Activated CD4-positive, alpha-beta T cell treated with anti-CD3 and anti-CD28 coated beads, Interleukin-2, amount 50 U/mL, for 24 hours (primary cell): ENCODE data around the gene SMAD2.
"Not testable (repeated sequence)": the region's sequence is repeated elsewhere in the genome, so short reads cannot be mapped to it uniquely, and the experiment has no call there.

ENCODE experiments used
- DNase-seq, 2 donors: peaks; one replicate each; pipeline ENCODE4 v3.0.0-alpha.2; 2020; ENCODE audit warnings: low read depth in 1 of 2, low spot score in 1 of 2

Gene SMAD2

GRCh38 chr18:47930199-47930930 is at the start of gene SMAD2:
Gene SMAD2 (minus strand): TSS chr18:47930659. CDS start chr18:47896756, 33,903 bp downstream.
- DNase-seq: peak; percentile 60 to 62

- DNase-seq: no peak
These were observed 49.2 kb upstream of the SMAD2 start for GRCh38 chr18:47979611-47980200.

GRCh38 chr18:47978603-47979002 is 48.1 kb upstream of the SMAD2 start:
- no peak for DNase-seq

GRCh38 chr18:47978141-47978540 is 47.7 kb upstream of the SMAD2 start:
- DNase-seq: no peak

DNA sequence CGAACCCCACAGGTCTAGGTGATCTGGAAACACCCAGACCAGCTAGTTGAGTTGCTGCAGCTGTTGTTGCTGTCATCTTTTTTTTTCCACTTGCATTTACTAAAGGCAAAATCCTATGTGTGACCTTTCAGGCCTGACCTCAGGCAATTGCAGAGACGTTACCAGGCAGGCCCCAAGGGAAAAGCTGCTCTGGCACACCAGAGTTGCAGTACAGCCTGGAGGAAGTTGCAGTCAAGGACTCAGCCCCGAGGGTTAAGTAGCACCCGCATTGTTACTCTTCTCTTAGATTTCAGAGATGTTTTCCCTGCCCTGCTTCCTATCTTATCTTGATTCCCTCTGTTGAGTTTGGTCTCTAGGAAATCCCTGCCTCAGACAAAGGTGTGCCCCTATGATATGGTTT is 45.2 kb upstream of the SMAD2 start:
- no peak for DNase-seq

GRCh38 chr18:47975105-47975504 is 44.6 kb upstream of the SMAD2 start:
- DNase-seq: no peak

GRCh38 chr18:47970664-47971531 is 40.4 kb upstream of the SMAD2 start:
- no peak for DNase-seq

- DNase-seq: no peak
These were observed 39.4 kb upstream of the SMAD2 start for GRCh38 chr18:47969816-47970215.

DNA sequence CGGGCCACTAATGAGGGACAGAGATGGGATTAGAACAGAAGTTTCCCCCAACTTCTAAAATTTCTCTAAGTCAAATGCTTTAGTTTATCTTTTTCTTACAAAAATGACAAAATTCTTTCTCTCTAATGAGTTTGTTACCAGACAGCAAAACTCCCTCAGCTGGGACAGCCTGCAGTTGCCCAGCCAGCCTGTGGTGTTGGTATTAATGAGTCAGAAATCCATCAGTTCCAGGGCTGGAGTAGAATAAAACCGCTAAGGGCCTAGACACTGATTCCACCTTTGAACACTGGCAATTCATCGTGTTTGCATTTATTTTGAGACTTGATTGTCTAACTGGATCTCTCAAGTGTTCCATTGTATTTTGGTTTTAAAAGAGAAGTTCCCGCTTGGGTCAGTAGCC is 38.3 kb upstream of the SMAD2 start:
- no peak for DNase-seq

GRCh38 chr18:47968006-47968676 is 37.7 kb upstream of the SMAD2 start:
- DNase-seq: no peak

DNA sequence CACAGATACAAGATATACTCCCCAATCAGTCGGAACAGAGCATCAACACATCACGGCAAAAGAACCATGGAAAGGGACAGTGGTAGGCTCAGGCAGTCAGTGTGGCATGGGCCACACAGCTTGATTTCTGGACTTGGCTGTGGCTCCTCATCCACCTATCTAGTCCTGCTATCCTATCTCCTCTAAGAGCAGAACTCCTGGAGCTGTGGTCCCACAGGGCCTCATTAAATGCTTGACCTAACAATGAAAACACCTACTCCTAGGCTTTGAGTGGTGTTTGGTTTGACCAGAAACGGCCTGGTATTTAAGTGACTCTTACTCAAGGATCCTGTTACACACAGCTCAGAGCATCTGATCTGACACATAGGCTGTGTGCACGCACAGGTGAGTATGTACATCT is 33.6 kb upstream of the SMAD2 start:
- DNase-seq: no peak

DNA sequence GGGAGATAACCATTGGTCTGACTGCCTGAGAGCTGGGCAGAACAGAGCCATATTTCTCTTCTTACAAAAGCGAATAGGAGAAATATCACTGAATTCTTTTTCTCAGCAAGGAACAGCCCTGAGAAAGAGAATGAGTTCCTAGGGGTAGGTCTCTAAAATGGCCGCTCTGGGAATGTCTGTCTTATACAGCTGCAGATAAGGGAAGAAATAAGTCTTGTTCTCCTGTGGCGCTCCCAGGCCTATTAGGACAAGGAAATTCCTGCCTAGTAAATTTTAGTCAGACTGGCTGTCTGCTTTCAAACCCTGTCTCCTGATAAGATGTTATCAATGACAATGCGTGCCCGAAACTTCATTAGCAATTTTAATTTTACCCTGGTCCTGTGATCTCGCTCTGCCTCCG is 30.5 kb upstream of the SMAD2 start:
- DNase-seq: not testable (repeated sequence)

GRCh38 chr18:47953471-47953931 is 23.0 kb upstream of the SMAD2 start:
- peak in 1 of 2 donors; percentile 6 for DNase-seq

- DNase-seq: no peak
These were observed 20.1 kb upstream of the SMAD2 start for GRCh38 chr18:47950511-47950910.

GRCh38 chr18:47949202-47949601 is 18.7 kb upstream of the SMAD2 start:
- DNase-seq: no peak

DNA sequence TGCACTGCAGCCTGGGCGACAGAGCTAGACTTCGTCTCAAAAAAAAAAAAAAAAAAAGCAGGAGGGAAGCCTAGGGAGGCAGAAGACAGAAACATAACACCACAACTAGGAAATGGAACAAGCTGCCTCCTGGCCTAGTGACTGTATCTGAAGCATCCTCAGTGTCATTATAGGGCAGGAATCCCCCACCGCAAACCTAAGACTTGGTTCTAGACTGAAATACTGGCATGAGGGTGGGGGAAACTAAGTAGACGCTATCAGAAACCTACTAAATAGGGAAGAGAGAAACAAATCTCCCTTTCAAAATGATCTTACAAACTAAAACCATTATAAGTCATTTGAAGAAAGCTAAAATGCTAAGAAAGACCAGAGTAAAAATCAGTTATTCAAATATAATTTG is 16.4 kb upstream of the SMAD2 start:
- no peak for DNase-seq

- DNase-seq: no peak
These were observed 14.8 kb upstream of the SMAD2 start for GRCh38 chr18:47944972-47945852.

GRCh38 chr18:47936952-47937351 is 6.5 kb upstream of the SMAD2 start:
- no peak for DNase-seq

DNA sequence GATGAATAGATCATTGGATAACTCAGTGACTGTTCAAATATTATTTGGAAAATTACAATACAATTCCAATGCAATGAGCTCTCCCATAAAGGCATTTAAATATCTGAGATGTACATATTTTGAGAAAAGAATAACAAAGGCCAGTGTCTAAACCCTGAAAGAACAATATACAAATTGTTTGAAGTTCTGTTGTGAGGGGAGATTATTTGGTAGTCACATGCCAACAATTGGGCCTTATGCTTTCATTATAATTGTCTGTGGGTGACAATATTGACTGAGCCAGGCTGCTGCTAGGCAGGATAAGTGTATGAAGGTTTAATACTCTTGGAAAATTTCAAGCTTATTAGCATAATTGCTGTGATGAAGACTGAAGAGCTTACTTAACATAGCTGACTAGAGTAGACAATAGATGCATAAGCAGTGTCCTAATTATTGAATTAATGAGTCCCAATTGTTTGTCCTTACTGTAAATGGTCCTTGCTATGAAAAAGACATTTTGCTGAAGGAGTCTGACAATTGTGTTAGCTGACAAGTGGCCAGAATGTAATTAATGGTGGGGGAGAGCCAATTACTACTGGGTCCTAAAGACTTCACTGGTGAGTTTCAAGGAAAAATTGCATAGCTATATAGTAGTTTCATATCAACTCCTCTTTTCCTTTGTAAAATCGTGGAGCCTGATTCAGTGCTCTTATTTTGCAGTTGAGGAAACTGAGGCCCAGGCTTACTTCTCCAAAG is 5.0 kb upstream of the SMAD2 start:
- no peak for DNase-seq

DNA sequence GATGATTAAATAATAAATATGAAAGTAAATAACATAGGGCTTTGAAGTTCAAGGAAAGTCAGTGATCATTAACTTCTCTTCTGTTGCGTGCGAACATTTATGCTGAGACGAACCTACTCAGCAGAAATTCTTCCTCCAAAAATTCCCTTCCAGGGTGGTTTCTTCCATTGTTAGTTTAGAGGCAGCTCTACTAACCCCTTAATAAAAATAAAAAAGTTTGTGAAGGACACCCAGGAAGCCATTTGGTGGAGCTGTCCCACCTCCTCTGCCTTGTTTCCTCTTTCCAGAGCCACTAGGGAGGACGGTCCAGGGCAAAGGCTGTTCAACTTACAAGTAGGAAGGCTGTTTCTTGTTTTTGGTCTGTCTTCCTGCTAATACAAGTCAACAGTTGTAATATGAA is 2.1 kb upstream of the SMAD2 start:
- DNase-seq: no peak
